COR-L47 (cell line): ENCODE measurements around the gene CCDC137.

ENCODE experiments used
- DNase-seq: peaks from one replicate; lab custom pipeline; 2025; lab: John Stamatoyannopoulos, UW

Gene CCDC137

GRCh38 chr17:81716674-81716996, 50.1 kb downstream of the CCDC137 start:
- DNase-seq = no peak

DNA sequence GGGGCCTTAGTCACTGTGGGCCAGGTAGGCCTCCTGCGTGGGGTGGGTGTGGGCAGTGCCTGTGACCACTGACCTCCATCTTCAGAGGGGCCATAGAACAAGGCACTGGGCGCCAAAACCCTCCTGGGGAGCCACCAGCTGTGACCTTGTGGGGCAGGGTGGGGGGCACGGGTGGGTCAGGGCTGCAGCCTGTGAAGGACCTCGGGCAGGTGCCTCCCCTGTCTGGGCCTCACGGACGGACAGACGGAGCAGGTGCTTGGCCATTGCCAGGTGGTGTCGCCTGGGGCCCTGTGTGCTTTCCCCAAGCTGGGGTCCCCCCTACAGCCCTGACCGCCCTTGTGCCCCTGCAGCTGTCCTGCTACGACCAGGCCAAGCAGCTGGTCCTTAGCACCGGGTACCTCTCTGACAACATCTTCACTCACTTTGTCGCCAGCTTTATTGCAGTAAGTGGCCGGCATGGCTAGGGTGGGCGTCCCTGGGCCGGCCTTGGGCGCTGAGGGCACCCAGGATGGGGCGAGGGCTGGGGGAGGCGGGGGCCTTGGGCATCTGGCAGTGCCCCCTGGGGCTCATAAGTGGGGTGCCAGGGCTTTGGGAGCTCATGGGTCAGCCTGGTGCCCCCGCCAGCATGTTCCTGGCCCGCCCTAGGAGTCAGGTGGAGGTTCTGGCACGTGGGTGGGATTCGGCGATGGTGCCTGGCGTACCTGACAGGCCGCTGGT, 50.7 kb downstream of the CCDC137 start:
- no peak for DNase-seq

GRCh38 chr17:81717766-81718089, 51.2 kb downstream of the CCDC137 start:
- no peak for DNase-seq

- DNase-seq = no peak
Observed at GRCh38 chr17:81719410-81720266, 53.1 kb downstream of the CCDC137 start.

GRCh38 chr17:81720267-81721071, 53.9 kb downstream of the CCDC137 start:
- no peak for DNase-seq

GRCh38 chr17:81722184-81723120, 55.9 kb downstream of the CCDC137 start:
- DNase-seq = no peak
